KMS-11 (cell line): ENCODE data around the gene GAK.

Experiments used
- H2AFZ ChIP-seq: fragments of 200-600 bp; sonication (generic); 2 replicates; pipeline ENCODE4 v1.6.1; 2016; ENCODE audit warnings: antibody characterized with exemption, mixed run types, low read depth
- H3K27ac ChIP-seq: fragments of 200-600 bp; sonication (generic); 2 replicates; pipeline ENCODE4 v1.6.1; 2016; ENCODE audit warnings: mild to moderate bottlenecking, mixed run types
- H3K27me3 ChIP-seq: fragments of 200-600 bp; sonication (generic); 2 replicates; pipeline ENCODE4 v1.6.1; 2017; ENCODE audit warnings: mild to moderate bottlenecking, low read depth, mixed run types, moderate library complexity; ENCODE audit not compliant: insufficient read depth
- H3K36me3 ChIP-seq: fragments of 200-600 bp; sonication (generic); 2 replicates; pipeline ENCODE4 v1.6.1; 2017; ENCODE audit warnings: mild to moderate bottlenecking, mixed run types; ENCODE audit not compliant: insufficient read depth
- H3K4me1 ChIP-seq: fragments of 200-600 bp; sonication (generic); 2 replicates; pipeline ENCODE4 v1.6.1; 2016; ENCODE audit warnings: mild to moderate bottlenecking, low read depth, mixed run types; ENCODE audit not compliant: poor library complexity, severe bottlenecking
- H3K4me2 ChIP-seq: fragments of 200-600 bp; sonication (generic); 2 replicates; pipeline ENCODE4 v1.7.0; 2016; ENCODE audit warnings: mild to moderate bottlenecking, mixed run types
- H3K4me3 ChIP-seq: fragments of 200-600 bp; sonication (generic); IDR thresholded peaks from 2 replicates; pipeline ENCODE4 v1.6.1; 2017; ENCODE audit warnings: low read depth, low read length, mixed read lengths; ENCODE audit not compliant: insufficient read depth
- H3K79me2 ChIP-seq: fragments of 200-600 bp; sonication (generic); 2 replicates; pipeline ENCODE4 v1.6.1; 2016; ENCODE audit warnings: low read depth, mixed run types; ENCODE audit not compliant: insufficient read depth
- H3K9ac ChIP-seq: fragments of 200-600 bp; sonication (generic); 2 replicates; pipeline ENCODE4 v1.6.1; 2016; ENCODE audit warnings: mild to moderate bottlenecking, mixed run types
- H4K20me1 ChIP-seq: fragments of 200-600 bp; sonication (generic); 2 replicates; pipeline ENCODE4 v1.6.1; 2016; ENCODE audit warnings: mild to moderate bottlenecking, mixed run types; ENCODE audit not compliant: insufficient read depth
- CTCF ChIP-seq: fragments of 200-600 bp; sonication (generic); conservative IDR thresholded peaks from 2 replicates; pipeline ENCODE4 v1.6.1; 2017; ENCODE audit warnings: low read depth, mild to moderate bottlenecking, antibody characterized with exemption, low read length, moderate library complexity, mixed read lengths

Gene GAK

GRCh38 chr4:898869-899555, 33.1 kb downstream of the GAK start:
- Histone ChIP-seq H3K4me1 (no peaks in the 10 kb centered on the region), H3K27ac (no peak overlapping the region), H3K27me3 (no peaks in the 10 kb centered on the region), H4K20me1 (no peaks in the 10 kb centered on the region), H3K79me2 (no peaks in the 10 kb centered on the region), H2AFZ (no peak overlapping the region), H3K4me2 (no peak overlapping the region), H3K4me3 (no peak overlapping the region), H3K36me3 (no peaks in the 10 kb centered on the region), H3K9ac (no peak overlapping the region)
- no peak for TF ChIP-seq CTCF

- Histone ChIP-seq H3K9ac (no peak overlapping the region), H3K36me3 (no peaks in the 10 kb centered on the region), H3K27me3 (no peaks in the 10 kb centered on the region), H2AFZ (no peak overlapping the region), H4K20me1 (no peaks in the 10 kb centered on the region), H3K27ac (no peak overlapping the region), H3K4me2 (no peak overlapping the region), H3K4me1 (no peaks in the 10 kb centered on the region), H3K79me2 (no peaks in the 10 kb centered on the region), H3K4me3 (no peak overlapping the region)
- TF ChIP-seq CTCF, result no peak
These were observed 34.0 kb downstream of the GAK start for GRCh38 chr4:898123-898522.

- Histone ChIP-seq H4K20me1 (no peaks in the 10 kb centered on the region), H3K4me2 (no peak overlapping the region), H3K27me3 (no peaks in the 10 kb centered on the region), H3K36me3 (no peaks in the 10 kb centered on the region), H3K4me3 (no peak overlapping the region), H3K27ac (no peak overlapping the region), H3K79me2 (no peaks in the 10 kb centered on the region), H3K9ac (no peak overlapping the region), H2AFZ (no peak overlapping the region), H3K4me1 (no peaks in the 10 kb centered on the region)
- TF ChIP-seq CTCF, result no peak
These were observed 35.5 kb downstream of the GAK start for GRCh38 chr4:896630-897029.

DNA sequence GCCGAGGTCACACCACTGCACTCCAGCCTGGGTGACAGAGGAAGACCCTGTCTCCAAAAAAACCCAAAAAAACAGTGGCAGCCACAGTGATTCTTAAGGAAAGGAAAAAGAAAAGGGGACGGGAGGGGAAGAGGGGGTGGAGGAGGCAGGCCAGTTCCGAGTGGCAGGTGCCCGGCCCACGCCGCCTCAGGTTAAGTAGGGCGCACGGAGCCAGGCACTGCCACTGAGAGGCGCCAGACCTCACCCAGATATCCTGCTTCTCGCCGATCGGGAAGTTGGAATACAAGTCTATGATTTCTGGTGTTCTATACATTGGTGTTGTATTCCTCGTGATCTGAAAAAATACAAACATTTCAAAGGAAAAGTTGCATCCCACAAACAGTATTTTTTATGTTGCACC, 35.9 kb downstream of the GAK start:
- Histone ChIP-seq H3K4me2 (no peak overlapping the region), H2AFZ (no peak overlapping the region), H3K27me3 (no peaks in the 10 kb centered on the region), H3K9ac (no peak overlapping the region), H3K79me2 (no peaks in the 10 kb centered on the region), H3K4me3 (no peak overlapping the region), H3K36me3 (no peaks in the 10 kb centered on the region), H4K20me1 (no peaks in the 10 kb centered on the region), H3K27ac (no peak overlapping the region), H3K4me1 (no peaks in the 10 kb centered on the region)
- no peak for TF ChIP-seq CTCF
